SJSA1 (cell line): ENCODE measurements around the gene WNK1. TPM values are rescaled to one million over a fixed set of nuclear protein-coding genes. Genes with fewer than 3 reads are reported as not detected.

Experiments
- DNase-seq, 2 experiments: peaks; one replicate each; pipeline ENCODE4 v3.0.0-alpha.2; 2015 to 2020; ENCODE audit warnings: low spot score in 2 of 2, low read depth in 1 of 2
- H3K27ac ChIP-seq: fragments of 250-450 bp; sonication (Bioruptor Pico); 2 replicates; pipeline ENCODE4 v1.5.1; 2020; ENCODE audit warnings: mild to moderate bottlenecking, moderate library complexity
- H3K27me3 ChIP-seq: fragments of 250-450 bp; sonication (Bioruptor Pico); replicated peaks from 2 replicates; pipeline ENCODE4 v1.5.1; 2020; ENCODE audit warnings: mild to moderate bottlenecking, moderate library complexity
- H3K36me3 ChIP-seq: fragments of 250-450 bp; sonication (Bioruptor Pico); 2 replicates; pipeline ENCODE4 v1.5.1; 2020; ENCODE audit warnings: mild to moderate bottlenecking
- H3K4me1 ChIP-seq: fragments of 250-450 bp; sonication (Bioruptor Pico); replicated peaks from 2 replicates; pipeline ENCODE4 v1.6.1; 2021; ENCODE audit warnings: mild to moderate bottlenecking
- H3K4me3 ChIP-seq: fragments of 250-450 bp; sonication (Bioruptor Pico); 2 replicates; pipeline ENCODE4 v1.5.1; 2020; ENCODE audit warnings: mild to moderate bottlenecking
- H3K9me3 ChIP-seq: fragments of 250-450 bp; sonication (Bioruptor Pico); replicated peaks from 2 replicates; pipeline ENCODE4 v1.5.1; 2020; ENCODE audit warnings: mild to moderate bottlenecking
- total RNA-seq: library from RNA; depleted of rRNA; stranded (reverse); fragments of >200 nt; shearing (Covaris generic); gene quantifications from 2 replicates; pipeline ENCODE4 v1.2.3, GENCODE V29; 2014

Gene WNK1
- total RNA-seq, 1 experiment from 2014 or later = 55.3 TPM

DNA sequence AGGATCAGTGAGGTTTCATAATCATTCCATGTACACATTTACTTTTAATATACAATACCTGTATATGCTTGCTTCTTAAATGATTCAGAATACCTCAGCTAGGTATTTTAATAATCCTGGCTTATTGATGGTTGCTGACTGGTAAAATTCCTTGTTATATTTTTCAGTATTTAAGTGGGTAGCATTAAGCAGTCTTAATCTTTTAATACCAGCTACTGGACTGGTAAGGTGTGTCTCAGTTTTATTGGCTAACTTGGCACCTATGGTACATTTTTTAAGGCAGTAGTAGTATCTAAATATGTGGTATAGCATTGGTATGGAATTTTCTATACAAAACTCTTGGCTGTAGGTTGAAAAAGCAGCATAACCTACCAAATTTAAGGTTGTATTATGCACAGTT lies 100.5 kb downstream of the WNK1 start:
- Histone ChIP-seq H3K4me1 (no peaks in the 10 kb centered on the region), H3K4me3 (no peak overlapping the region), H3K9me3 (no peaks in the 10 kb centered on the region), H3K36me3 (peaks cover 7% of the 10 kb centered on the region), H3K27me3 (no peaks in the 10 kb centered on the region), H3K27ac (no peak overlapping the region)
- DNase-seq = no peak

DNA sequence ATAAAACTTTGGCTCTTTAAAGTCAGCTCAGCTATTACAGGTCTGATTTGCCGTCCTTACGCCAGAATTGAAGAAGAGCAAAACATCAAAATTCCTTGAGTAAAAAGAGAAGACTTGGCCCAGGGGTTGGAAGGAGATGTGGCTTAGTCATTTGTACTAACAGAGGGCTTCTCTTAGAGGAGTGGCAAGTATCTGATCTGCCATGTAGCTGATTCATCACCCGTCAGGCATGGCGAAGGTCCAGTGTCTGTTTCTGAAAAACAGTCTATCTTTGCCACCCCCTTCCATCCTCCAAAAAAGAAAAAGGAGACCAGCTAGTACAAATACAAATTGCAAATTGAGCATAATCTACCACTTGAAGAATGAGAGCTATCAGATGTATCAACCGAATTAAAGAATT lies 105.2 kb downstream of the WNK1 start:
- DNase-seq = no peak
- no peaks in the 10 kb centered on the region for H3K9me3 ChIP-seq
- no peaks in the 10 kb centered on the region for H3K27me3 ChIP-seq
- peaks cover 39% of the 10 kb centered on the region for H3K36me3 ChIP-seq
- no peak overlapping the region for H3K27ac ChIP-seq
- no peaks in the 10 kb centered on the region for H3K4me1 ChIP-seq
- no peak overlapping the region for H3K4me3 ChIP-seq

DNA sequence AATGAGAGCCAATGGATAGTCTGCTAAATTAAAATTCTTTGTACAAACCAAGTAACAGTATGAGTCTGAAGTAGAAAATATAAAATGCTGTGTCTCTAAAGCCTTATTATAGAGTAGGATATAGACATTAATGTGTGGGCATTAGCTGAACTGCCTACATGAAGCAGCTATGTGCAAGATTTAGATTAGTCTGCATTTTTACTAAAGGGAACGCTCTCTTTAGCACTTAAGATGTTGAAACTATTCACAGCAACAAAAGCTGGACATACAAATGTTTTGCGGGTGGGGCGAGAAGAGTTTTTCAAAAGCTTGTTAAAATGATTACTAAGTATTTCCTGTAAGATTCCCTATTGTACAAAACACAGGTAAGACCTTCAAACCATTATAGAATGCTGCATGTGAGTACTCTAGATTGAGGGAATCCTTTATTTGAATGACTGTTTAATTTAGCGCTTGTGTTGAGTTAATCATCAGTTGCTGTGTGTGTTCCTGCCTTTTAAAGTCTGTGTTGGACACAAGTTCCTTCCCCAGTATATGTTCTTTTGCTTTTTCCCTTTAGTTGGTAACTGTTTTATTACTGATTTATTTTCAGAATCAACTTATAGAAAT lies 110.0 kb downstream of the WNK1 start:
- no peaks in the 10 kb centered on the region for H3K27me3 ChIP-seq
- peaks cover 65% of the 10 kb centered on the region for H3K36me3 ChIP-seq
- no peaks in the 10 kb centered on the region for H3K4me1 ChIP-seq
- DNase-seq = no peak
- no peak overlapping the region for H3K27ac ChIP-seq
- no peak overlapping the region for H3K4me3 ChIP-seq
- H3K9me3 ChIP-seq = no peaks in the 10 kb centered on the region

- no peaks in the 10 kb centered on the region for H3K9me3 ChIP-seq
- no peak overlapping the region for H3K4me3 ChIP-seq
- H3K36me3 ChIP-seq = peaks cover 66% of the 10 kb centered on the region
- no peaks in the 10 kb centered on the region for H3K4me1 ChIP-seq
- no peak for DNase-seq
- H3K27me3 ChIP-seq = no peaks in the 10 kb centered on the region
- H3K27ac ChIP-seq = no peak overlapping the region
Measured at GRCh38 chr12:863285-863684, 110.9 kb downstream of the WNK1 start.

DNA sequence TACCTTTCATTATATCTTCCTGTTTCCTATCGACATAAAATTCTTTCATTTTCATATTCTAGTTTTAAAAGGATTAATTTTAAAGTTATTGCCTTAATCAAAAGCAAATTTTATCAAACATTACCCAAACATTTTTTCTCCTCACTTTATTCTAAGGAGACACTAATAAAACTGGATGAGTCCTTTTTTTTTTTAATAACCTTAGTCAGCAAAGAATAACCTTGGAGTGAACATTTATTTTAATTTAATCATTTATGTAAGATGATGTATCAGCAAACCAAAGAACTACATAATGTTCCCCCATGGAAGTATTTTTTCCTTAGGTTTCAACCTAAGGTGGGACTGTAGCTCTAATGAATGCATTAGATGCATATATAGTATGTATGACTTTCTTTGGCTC lies 113.2 kb downstream of the WNK1 start:
- Histone ChIP-seq H3K4me3 (no peak overlapping the region), H3K4me1 (no peaks in the 10 kb centered on the region), H3K9me3 (no peaks in the 10 kb centered on the region), H3K27me3 (no peaks in the 10 kb centered on the region), H3K27ac (no peak overlapping the region), H3K36me3 (peaks cover 63% of the 10 kb centered on the region)
- DNase-seq = no peak

GRCh38 chr12:867905-868304 lies 115.5 kb downstream of the WNK1 start:
- no peak overlapping the region for H3K27ac ChIP-seq
- no peaks in the 10 kb centered on the region for H3K27me3 ChIP-seq
- no peaks in the 10 kb centered on the region for H3K9me3 ChIP-seq
- no peaks in the 10 kb centered on the region for H3K4me1 ChIP-seq
- no peak for DNase-seq
- peaks cover 66% of the 10 kb centered on the region for H3K36me3 ChIP-seq
- H3K4me3 ChIP-seq = no peak overlapping the region

GRCh38 chr12:868722-869121 lies 116.3 kb downstream of the WNK1 start:
- Histone ChIP-seq H3K36me3 (peaks cover 64% of the 10 kb centered on the region), H3K27ac (no peak overlapping the region), H3K9me3 (no peaks in the 10 kb centered on the region)

GRCh38 chr12:870378-870777 lies 118.0 kb downstream of the WNK1 start:
- DNase-seq = no peak
- Histone ChIP-seq H3K9me3 (no peaks in the 10 kb centered on the region), H3K27ac (no peak overlapping the region), H3K4me3 (no peak overlapping the region), H3K36me3 (peaks cover 59% of the 10 kb centered on the region), H3K4me1 (no peaks in the 10 kb centered on the region), H3K27me3 (no peaks in the 10 kb centered on the region)

More at GRCh38 chr12:868722-869121, 116.3 kb downstream of the WNK1 start:
- Histone ChIP-seq H3K4me3 (no peak overlapping the region), H3K4me1 (no peaks in the 10 kb centered on the region), H3K27me3 (no peaks in the 10 kb centered on the region)
- DNase-seq = no peak

DNA sequence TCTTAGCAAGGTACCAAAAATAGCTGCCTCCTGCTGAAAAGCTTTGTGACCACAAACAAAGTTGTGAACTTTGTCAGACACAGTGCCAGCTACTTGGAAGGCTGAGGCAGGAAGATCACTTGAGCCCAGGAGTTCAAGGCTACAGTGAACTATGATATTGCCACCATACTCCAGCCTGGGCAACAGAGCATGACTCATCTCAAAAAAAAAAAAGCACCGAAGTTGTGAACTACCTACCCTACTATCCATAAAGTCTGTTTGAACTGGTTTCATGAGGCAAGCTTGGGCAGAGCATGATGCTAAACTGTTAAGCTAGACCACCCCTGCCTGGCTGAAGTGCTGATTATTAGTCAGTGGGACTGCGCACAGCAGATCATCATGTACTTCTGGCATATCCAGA lies 121.6 kb downstream of the WNK1 start:
- Histone ChIP-seq H3K36me3 (peaks cover 47% of the 10 kb centered on the region), H3K9me3 (no peaks in the 10 kb centered on the region), H3K4me1 (no peaks in the 10 kb centered on the region), H3K4me3 (no peak overlapping the region), H3K27me3 (no peaks in the 10 kb centered on the region), H3K27ac (no peak overlapping the region)
- no peak for DNase-seq

DNA sequence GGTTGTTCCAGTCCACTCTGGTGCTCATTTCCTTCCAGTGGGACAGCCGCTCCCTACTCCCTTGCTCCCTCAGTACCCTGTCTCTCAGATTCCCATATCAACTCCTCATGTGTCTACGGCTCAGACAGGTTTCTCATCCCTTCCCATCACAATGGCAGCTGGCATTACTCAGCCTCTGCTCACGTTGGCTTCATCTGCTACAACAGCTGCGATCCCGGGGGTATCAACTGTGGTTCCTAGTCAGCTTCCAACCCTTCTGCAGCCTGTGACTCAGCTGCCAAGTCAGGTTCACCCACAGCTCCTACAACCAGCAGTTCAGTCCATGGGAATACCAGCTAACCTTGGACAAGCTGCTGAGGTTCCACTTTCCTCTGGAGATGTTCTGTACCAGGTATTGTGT lies 127.3 kb downstream of the WNK1 start:
- Histone ChIP-seq H3K4me3 (no peak overlapping the region), H3K27me3 (no peaks in the 10 kb centered on the region), H3K36me3 (peaks cover 65% of the 10 kb centered on the region), H3K27ac (no peak overlapping the region), H3K9me3 (no peaks in the 10 kb centered on the region), H3K4me1 (no peaks in the 10 kb centered on the region)
- no peak for DNase-seq

GRCh38 chr12:880656-881055 lies 128.3 kb downstream of the WNK1 start:
- no peaks in the 10 kb centered on the region for H3K4me1 ChIP-seq
- no peak for DNase-seq
- H3K9me3 ChIP-seq = no peaks in the 10 kb centered on the region
- H3K27me3 ChIP-seq = no peaks in the 10 kb centered on the region
- no peak overlapping the region for H3K27ac ChIP-seq
- peaks cover 74% of the 10 kb centered on the region for H3K36me3 ChIP-seq
- no peak overlapping the region for H3K4me3 ChIP-seq

- H3K9me3 ChIP-seq = no peaks in the 10 kb centered on the region
- DNase-seq = no peak
- no peak overlapping the region for H3K4me3 ChIP-seq
- no peak overlapping the region for H3K27ac ChIP-seq
- H3K27me3 ChIP-seq = no peaks in the 10 kb centered on the region
- H3K4me1 ChIP-seq = no peaks in the 10 kb centered on the region
- peaks cover 94% of the 10 kb centered on the region for H3K36me3 ChIP-seq
Measured at GRCh38 chr12:884746-885414, 132.5 kb downstream of the WNK1 start.

DNA sequence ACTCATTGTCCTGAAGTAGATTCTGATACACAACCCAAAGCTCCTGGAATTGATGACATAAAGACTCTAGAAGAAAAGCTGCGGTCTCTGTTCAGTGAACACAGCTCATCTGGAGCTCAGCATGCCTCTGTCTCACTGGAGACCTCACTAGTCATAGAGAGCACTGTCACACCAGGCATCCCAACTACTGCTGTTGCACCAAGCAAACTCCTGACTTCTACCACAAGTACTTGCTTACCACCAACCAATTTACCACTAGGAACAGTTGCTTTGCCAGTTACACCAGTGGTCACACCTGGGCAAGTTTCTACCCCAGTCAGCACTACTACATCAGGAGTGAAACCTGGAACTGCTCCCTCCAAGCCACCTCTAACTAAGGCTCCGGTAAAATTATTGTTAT lies 133.3 kb downstream of the WNK1 start:
- no peak for DNase-seq
- Histone ChIP-seq H3K27ac (no peak overlapping the region), H3K4me1 (no peaks in the 10 kb centered on the region), H3K9me3 (no peaks in the 10 kb centered on the region), H3K27me3 (no peaks in the 10 kb centered on the region), H3K4me3 (no peak overlapping the region), H3K36me3 (peaks cover 94% of the 10 kb centered on the region)

DNA sequence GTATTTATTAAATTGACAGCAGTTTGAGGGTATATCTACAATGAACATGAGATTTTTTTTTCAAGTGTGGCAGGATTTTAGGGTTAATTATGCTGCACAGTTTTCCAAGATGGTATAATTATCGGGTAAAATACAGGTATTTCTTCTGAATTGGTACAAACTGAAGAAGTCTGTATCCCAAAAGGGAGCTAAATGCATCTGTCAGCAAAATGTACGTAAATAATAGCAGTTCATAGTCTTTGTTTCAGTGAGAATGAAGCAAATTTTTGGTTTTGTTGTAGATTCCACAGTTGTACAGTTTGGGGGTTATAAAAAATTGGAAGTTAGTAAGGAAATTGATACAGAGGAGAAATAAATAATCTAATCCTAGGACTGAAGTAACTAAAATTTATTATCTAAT lies 133.8 kb downstream of the WNK1 start:
- Histone ChIP-seq H3K36me3 (peaks cover 94% of the 10 kb centered on the region), H3K27me3 (no peaks in the 10 kb centered on the region), H3K4me3 (no peak overlapping the region), H3K27ac (no peak overlapping the region), H3K9me3 (no peaks in the 10 kb centered on the region), H3K4me1 (no peaks in the 10 kb centered on the region)
- DNase-seq = no peak

GRCh38 chr12:894226-894625 lies 141.8 kb downstream of the WNK1 start:
- H3K36me3 ChIP-seq = peaks cover 76% of the 10 kb centered on the region
- no peak overlapping the region for H3K4me3 ChIP-seq
- H3K27ac ChIP-seq = no peak overlapping the region
- H3K27me3 ChIP-seq = no peaks in the 10 kb centered on the region
- H3K9me3 ChIP-seq = no peaks in the 10 kb centered on the region; the same call in 1 of the 2 replicates
- no peaks in the 10 kb centered on the region for H3K4me1 ChIP-seq
- DNase-seq = no peak
